NCI-H128 (cell line): ENCODE data around the gene DDAH2.

ENCODE experiments used
- DNase-seq: peaks from one replicate; lab custom pipeline; 2025; ENCODE audit not compliant: unreplicated experiment; lab: John Stamatoyannopoulos, UW

The DDAH2 gene

DNA sequence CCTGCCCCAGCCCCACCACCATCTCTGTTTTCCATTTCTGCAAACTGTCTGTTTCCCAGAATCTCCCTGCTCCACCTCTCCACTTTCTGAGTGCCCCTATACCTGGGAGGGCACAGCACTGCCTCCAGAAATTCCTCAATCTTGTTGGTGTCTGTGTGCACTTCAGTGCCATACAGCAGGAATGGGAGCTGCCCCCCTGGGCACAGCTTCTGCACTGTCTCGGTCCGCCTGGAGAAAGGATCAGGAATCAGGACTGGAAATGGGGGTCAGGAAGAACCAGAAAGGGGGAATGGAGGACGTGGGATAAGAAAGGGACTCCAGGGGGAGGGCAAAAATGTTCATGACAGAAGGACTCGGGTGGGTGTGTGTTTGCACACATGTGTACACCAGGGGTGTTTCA, 4.6 kb upstream of the DDAH2 start:
- no peak for DNase-seq

DNA sequence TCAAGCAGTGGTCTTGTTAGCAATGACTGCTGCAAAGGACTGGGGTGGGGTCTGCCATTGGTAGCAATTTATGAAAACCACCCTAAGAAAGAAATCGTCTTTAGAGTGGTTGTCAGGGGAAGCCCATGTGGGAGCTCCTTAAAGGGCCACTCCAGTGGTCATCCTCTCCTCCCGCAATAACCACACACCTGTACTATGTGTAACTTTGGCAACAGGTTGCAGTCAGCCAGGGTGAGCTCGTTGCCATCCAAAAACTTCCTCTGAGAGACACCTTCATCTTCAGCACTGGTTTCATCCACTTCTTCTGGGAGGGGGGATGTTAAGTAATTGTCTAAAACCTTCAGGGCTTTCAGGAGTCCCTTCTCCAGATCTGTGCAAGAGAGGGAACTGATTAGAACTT, 2.9 kb upstream of the DDAH2 start:
- DNase-seq: no peak

DNA sequence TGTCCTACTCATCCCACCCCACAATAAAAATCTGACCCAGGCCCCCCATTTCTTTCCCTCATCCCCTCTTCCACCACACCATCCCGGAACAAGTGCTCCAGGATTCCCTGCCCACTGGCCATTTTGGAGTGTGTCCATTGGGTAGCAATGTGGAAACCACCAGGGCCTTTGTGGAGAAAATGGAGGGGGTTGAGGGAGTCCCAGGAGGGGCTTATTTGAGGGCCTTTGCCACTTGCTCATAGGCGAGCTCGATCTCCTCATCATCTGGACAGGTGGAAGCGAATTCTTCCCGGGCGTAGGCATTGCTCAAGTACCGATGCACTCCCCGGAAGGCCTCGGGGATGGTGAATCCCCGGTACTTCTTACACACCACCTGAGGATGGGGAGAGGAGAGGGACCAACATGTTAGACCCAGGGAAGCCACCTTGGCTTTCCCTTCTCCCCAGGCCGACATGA, 1.6 kb upstream of the DDAH2 start:
- DNase-seq: no peak

DNA sequence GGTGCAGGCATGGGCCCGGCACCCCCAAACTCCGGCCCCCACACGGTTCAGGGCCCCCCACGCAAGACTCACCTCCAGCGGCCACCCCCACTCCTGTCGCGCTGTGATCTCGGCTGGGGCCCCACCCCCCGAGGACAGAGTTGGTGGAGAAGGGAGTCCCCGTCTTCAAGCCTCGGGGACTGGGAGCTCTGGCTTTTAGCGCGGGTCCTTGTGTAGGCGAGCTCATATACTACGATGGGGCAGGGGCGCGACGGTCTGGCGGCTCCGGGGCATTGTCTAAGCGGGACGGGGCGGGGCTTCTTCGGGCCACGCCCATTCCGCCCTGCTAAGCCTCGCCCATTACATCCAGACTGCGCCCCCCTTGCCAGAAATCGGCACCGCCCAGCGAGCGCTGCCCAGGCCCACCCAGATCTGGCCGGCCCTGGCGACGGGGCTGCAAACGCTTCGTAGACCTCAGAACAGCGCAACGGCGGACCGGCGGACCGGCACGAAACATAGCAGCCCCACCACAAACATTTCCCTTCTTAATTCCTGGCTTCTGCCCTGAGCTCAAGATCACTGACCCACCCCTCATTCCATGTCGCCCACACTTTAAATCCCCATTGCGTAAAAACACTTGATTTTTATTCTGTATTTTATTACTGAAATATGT, 1.0 kb upstream of the DDAH2 start:
- no peak for DNase-seq

DNA sequence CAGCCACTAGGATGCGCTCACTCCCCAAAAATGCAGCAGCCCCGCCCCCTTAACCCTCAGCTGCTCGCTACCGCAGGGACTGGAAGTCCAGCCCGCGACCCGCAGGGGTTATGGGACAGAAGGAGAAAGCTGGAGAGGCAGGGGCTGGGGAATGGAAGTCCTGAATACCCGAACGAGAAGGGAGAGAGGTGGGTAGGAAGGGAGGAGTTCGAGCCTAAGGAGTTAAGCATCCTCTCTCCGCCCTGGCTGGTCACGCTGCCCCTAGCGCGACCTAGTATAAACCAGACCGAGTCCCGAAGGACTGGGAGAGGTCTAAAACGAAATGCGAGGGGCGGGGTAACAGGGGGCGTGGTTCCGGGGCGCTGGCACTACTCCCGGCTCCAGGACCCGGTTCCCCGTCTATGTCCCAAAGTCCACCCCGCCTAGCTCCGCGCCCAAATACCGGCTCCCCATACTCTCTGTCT, 448 bp upstream of the DDAH2 start:
- peak; percentile 47 for DNase-seq

DNA sequence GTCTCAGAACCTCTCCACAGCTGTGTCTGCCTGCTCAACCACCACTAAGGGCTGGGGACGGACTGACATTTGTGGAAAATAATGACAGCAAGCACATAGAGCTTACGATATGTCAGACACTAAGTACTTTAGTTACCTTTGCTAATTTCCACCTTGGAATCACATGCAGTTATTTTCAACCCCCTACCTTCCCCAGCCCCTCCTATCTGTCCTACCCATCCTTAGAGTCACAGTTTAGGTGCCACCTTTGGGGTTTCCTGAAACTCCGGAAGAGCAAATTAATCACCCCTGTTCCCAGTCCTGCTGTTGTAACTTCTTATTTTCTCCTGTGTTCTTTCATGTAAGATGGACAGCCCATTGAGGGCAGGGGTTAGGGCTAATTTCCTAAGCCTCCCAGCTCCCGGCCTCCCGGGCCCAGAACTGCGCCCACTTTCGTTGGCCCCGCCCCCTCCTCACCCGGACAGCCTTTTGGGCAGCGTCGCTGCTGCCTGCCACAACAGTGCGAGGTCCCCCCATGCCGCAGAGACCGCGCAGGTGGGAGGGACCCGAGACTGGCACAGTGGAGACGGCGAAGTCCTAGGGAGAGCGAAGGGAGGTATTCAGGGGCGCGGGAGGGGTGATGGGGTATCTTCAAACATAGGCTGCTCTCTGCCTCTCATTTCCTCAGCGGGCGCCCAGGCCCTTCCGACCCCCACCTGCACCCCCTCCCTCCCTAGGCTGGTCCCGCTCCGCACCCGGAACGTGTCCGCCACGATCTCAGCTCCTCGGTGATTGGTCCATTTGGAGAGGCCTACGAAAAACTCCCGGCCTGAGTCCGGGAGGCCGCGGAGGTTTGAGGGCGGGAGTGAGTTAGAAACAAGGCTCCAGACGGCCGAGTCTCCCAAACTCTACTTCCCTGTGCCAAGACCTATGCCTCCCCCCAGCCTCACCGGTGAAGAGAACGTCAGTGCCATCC, 1.1 kb downstream of the DDAH2 start:
- DNase-seq: no peak

DNA sequence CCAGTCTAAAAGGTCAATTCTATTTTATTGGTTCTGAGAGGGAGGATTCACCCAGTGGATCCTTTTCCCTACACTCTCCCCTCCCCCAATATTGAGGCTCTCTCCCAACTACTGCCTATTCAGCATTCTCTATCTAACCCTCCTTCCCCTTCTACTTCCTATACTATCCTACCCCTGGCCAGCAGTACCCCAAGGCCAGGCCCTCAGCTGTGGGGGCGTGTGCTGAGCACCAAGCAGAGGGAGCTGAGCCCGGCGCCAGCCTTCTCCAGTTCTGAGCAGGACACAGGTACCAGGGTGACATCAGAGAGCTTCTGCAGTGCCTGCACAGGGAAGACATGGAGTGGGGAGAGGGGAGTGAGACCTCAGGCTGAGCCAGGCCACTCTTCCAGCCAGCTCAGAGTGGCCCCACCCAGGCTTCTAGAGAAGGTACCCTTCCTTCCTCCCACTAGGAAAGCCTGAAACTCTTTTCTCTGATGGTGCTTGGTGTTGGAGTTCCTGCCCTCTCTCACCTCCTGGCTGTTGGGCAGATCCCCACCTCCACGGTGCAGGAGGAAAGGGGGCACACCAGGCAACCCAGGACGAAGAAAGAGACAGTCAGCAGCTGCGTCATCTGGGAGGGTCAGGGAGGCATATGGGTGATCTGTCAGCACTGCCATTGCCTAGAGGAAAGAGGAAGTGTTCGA, 1.9 kb downstream of the DDAH2 start:
- no peak for DNase-seq

DNA sequence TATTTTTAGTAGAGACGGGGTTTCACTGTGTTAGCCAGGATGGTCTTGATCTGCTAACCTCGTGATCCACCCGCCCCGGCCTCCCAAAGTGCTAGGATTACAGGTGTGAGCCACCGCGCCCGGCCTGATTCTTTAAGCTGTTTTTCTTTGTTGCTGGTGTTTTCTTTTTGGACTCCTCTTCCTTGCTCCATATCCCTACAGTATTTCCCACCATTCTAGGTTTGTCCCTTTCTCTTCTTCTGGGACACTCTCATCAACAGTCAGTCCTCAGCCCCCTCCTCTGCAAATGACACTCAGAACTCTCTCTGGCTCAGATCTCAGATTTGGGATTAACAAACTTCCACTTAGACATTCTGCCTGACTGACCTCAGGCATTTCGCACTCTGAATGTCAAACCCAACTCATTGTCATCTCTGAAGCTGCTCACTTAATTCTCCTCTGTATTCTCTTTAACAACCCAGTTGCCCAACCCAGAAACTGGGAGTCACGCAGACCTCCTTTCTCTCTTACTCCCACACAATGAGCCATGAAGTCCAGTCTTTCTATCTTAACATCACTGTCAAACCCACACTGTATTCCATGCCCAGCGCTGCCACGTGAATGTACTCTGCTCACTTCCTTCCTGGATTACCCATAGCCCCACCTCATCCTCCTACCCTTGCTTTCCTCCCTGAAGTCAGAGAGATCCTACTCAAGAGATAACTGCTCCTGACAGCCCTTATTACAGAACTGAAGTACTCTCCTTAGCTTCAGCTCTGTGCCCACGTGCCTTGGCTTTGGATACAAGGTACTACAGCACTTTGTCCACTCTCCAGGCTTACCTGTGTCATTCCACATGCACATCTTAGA, 3.4 kb downstream of the DDAH2 start:
- no peak for DNase-seq

DNA sequence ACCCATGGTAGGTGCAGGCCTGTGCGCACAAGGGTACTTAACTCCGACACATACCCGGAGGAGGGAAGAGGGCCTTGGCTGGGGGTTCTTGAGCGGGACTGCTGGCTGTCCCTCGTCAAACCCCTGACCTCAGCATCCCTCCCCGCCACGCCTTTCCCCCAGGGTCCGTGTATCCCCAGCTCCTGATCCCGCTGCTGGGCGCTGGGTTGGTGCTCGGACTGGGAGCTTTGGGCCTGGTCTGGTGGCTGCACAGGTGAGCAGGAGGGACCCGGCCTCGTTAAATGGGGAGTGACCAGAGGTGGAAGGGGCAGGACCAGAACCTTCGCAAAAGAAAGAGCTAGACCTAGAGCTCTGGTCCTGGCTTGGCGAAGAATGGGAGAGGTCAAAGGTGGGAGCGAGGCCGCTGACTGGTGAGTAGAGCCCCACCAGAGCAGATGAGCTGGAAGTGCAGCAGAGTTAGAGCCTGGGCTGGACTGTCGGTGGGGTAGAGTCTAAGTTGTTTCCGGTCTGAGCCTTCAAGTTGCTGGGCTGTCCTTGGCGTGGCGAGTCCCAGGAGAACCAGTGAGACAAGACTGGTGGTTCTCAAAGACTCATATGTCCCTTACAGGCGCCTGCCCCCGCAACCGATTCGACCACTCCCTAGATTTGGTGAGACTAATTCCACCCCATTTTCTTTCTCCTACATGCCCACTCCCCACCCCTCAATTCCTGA, 5.0 kb downstream of the DDAH2 start:
- DNase-seq: no peak

DNA sequence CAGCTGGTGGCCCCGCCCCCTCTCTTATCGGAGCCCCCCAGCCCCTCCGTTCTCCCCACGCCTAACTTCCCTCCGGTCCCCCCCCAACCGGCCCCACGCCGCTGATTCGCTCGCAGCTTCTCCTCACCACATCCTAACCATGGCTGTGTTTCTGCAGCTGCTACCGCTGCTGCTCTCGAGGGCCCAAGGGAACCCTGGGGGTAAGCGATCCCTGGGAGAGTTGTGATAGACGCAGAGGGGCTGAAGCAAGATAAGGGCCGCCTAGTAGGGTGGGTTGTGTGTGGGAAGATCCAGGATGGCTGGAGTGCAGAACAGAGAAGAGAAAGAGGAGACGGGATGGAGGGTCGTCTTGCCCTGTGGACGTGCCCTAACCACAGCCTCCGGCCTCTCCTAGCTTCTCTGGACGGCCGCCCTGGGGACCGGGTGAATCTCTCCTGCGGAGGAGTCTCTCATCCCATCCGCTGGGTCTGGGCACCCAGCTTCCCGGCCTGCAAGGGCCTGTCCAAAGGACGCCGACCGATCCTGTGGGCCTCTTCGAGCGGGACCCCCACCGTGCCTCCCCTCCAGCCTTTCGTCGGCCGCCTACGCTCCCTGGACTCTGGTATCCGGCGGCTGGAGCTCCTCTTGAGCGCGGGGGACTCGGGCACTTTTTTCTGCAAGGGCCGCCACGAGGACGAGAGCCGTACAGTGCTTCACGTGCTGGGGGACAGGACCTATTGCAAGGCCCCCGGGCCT, 5.7 kb downstream of the DDAH2 start, which contains the start of gene MPIG6B:
TSS of gene MPIG6B (plus strand) at position 129 of the 735 bp plus-strand sequence. CDS start at position 140, 11 bp downstream.
- no peak for DNase-seq

DNA sequence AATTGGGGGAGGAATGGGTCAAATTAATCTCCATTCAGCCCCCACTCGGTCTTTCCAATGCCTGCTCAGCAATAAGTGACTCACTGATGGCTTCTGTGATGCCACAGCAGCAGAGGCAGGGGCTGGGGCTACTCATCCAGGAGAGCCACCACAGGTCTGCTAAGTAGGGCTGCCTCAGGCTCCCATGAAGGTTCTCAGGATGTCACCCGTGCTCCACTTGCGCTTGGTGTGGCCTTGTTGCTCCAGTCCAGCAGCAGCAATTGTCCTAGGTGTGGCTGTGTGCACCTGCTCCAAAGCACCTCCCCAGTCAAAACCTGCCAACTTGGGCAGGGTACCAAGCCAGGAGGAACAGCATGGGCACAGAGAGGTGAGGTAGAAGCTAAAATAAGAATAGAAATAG, 6.9 kb downstream of the DDAH2 start:
- DNase-seq: no peak

DNA sequence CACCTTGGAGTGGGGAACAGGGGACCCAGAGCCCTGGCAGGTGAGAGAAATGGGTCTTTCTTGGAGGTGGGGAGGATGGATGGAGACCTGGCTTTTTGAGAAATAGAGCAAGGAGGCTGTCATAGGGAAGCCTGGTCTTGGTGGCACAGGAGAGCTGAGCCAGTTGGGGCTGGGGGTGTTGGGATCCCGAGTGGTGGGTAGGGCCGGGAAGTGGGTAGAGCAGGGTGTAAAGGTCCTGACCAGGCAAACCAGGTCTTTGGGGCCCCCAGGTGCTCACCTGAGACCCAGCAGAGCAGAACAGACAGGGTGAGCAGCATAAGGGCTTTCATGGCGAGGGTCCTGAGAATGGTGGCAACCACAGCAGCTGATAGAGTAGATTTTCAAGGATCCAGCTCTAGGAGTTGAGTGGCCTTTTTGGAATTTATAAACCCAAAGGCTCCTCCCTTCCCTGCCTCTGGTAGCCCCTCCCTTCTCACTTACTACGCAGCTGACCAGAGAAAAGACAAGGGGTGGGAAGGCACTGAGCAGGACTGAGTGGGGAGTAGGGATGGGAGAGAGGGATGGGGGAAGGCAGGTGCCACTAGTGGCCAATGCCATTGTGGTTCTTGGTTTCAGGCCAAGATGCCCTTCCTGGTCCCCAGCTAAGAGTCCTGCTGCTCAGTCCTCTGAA, 7.6 kb downstream of the DDAH2 start, which contains the start of gene LY6G6C:
TSS of gene LY6G6C (minus strand) at position 396 of the 670 bp plus-strand sequence. CDS start at position 329, 67 bp downstream.
- no peak for DNase-seq

DNA sequence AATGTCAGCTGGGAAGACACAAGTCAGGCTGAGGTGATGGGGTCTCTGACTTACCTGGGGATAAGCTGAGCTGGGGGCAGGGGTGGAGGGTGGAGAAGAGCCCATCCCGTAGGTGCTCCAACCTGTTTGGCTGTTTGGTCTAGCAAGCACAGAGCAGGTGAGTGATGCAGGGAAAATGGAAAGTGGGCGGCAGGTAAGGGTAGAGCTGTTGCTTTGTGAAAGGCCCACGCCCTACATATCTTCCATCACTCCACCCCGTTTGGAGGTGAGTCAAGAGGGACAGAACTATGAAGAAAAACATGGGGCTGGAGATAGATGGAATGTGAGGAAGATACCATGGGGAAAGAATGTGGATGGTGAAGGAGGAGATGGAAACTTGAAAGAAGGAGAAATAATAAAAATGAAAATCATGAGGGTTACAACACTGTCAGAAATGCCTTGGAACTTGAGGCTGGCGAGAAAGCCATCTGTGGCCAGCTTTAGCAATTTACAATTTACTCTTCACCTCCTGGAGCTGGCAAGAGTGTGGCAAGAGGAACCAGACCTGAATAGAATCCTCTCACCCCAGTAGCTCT, 8.8 kb downstream of the DDAH2 start:
- no peak for DNase-seq

DNA sequence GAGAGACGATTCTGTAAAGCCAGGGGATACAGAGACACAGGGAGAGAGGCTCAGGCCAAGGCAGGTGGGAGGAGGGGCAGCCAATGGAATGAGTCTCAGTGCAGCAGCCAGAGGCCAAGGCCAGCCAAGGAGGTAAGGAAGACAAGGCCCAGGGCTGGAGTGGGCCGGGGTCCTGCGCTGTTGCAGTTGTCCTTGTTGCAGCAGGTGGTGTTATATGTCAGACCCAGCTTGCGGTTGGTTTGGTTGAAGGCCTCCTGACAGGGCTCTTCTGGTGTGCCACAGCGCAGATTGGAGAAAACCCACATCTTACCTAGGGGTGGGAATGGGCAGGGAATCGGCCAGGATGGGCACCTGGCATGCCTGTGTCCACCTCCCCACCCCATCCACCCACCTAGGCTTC, 10.1 kb downstream of the DDAH2 start:
- no peak for DNase-seq

DNA sequence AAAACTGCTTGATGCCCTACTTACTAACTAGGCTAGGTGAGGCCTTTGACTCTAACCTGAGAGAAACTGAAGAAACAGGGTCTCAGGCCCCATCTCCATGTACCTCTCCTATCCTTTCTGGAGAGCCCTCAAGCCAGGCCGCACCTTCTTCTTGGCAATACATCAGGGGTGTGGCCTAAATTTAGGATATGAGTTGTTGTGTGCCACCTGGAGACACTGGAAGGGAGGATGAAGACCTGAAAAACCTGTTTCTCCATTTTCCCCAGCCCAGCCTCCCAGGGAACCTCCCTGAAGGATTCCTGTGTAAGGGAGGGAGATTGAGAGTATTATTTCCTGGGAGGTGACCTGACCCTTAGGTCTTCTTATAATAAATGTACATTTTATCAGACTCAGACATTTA, 10.8 kb downstream of the DDAH2 start:
- DNase-seq: no peak

DNA sequence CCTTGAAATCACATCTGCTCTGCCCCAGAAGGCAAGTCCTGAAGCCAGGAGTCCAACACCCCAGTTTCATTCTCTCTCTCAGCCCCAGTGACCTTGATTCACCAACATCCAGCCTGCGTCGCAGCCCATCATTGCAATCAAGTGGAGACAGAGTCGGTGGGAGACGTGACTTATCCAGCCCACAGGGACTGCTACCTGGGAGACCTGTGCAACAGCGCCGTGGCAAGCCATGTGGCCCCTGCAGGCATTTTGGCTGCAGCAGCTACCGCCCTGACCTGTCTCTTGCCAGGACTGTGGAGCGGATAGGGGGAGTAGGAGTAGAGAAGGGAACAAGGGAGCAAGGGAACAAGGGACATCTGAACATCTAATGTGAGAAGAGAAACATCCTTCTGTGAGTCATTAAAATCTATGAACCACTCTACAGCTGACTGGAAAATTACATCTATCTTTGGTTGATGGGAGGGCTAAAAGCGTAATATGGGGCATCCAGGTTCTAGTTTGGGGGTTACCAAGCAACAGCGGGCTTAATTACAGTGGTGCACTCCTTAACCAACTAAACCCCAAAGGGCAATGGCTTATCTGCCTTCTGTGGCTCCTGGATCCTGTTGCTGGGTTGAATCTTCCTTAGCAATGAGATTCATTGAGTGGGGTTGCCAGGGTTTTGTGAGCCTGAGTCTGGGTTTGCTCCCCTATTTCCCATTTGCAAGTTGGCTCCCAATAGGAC, 11.4 kb downstream of the DDAH2 start:
- no peak for DNase-seq
